GM18858 (cell line): ENCODE measurements around the gene UGCG.
"Not testable (repeated sequence)": the region's sequence is repeated elsewhere in the genome, so short reads cannot be mapped to it uniquely, and the experiment has no call there.

Experiments
- ATAC-seq: cut with Tn5 transposase; IDR thresholded peaks from one replicate; pipeline ENCODE4 v1.9.1; 2021; ENCODE audit not compliant: unreplicated experiment

The UGCG gene

DNA sequence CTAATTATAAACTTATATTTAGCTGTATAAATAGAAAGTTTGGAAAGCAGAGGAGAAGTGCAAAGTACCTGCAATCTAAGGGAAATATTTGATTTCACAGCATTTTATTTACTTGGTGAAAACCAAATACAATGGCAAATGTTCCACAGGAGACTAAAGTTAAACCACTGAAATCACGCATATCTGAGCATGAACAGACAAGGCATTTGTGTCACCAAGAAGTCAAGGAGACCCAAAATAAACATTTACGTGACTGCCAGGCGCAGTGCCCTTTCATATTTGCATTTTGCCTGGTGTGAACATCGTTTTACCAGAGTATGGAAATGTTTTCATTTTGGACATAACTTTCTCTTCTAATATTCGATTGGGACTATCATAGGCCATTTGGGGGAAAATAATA is 20.6 kb downstream of the UGCG start:
- ATAC-seq: no peak

GRCh38 chr9:111917980-111918379 is 21.4 kb downstream of the UGCG start:
- ATAC-seq: no peak

GRCh38 chr9:111919875-111920274 is 23.3 kb downstream of the UGCG start:
- ATAC-seq: no peak

DNA sequence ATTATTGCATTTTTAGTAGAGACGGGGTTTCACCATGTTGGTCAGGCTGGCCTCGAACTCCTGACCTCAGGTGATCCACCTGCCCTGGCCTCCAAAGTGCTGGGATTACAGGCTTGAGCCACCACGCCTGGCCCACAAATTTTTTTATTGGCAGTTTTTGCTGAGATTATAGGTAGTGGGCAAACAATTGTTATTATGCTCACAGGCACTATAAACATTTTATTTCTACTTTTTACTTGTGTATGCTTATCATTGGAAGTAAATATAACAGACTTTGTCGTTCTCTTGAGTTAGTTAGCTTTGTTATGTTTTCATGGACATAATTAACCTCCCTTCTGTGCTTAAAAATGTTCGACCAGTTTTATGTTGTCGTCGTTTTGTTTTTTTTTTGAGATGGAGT is 23.9 kb downstream of the UGCG start:
- ATAC-seq: no peak

DNA sequence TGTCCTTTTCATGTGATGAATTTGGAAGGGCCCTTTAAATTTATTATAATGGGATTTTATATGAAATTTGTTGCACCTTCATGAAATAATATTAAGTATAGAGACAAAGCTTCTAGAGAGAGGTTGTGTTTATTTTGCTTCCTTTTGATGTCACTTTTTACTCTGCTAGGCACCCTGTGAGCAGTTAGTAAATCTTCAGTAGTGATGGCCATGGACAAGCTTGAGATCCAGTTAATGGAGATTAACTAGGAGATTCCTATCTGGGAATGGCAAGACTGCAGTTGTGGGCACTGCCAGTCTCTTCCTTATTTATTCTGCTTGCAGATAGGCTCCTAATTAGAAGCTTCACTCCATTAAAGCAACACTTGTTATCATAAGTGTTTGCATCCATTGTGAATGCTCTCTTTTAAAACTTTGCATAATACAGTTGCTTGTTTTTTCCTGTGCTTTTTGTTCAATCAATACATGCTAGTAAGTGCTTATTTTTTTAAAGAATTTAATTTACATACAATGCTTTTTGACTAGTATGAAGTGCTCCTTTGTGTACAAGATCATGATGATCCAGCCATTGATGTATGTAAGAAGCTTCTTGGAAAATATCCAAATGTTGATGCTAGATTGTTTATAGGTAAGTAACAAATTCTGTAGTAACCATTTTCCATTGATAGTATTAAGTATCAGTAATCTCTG is 25.9 kb downstream of the UGCG start:
- ATAC-seq: no peak

GRCh38 chr9:111924281-111924680 is 27.7 kb downstream of the UGCG start:
- ATAC-seq: no peak

DNA sequence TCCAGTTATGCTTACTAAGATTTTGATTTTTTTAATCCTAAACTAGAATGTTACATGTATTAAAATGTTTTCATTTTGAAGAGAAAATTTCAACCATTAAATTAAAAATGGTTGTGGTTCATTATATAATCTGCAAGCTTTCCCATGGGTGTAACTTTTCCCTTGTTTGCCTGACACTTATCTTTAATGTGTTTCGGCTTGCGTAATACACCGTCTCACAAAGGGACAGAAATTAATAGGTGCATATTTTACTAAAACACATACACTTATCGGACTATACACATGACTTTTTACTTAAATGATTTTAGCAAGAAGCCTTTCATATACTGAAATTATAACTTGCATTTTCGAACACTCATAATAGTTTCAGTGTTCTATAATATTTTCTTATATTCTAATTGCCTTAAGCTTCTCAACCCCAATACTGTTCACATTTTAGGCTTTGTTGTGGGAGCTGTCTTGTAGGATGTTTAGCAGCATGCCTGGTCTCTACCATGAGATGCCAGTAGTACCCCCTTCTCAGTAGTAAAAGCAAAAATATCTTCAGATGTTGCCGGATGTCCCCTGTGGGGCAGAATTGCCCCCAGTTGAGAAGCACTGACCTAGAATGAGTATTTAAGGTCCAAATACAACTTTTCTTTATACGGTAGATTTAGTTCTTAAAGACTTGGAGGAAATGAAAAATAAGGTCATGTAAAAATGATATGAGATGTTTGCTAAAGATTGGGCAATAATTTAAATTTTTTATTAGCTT is 28.6 kb downstream of the UGCG start:
- ATAC-seq: no peak

GRCh38 chr9:111925784-111926183 is 29.2 kb downstream of the UGCG start:
- ATAC-seq: no peak

DNA sequence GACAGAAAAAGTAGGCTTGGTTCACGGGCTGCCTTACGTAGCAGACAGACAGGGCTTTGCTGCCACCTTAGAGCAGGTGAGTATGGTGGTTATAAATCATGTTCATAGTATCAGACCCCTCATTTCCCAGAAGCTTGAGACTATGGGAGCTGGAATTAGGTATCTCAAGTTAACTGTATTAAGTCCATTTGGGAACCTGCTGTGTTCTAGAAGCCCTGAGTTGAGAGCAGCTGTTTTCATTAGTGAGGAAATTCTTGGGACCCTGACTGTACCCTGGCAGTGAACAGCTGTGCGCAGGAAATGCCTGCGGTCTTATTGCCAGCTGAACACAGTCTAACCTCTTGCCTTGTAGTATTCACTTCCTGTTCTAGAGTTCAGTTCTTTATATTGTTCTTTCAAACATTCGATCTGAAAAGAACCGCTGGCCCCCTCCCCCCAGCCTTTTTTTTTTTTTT is 29.8 kb downstream of the UGCG start:
- peak; percentile 97 for ATAC-seq

DNA sequence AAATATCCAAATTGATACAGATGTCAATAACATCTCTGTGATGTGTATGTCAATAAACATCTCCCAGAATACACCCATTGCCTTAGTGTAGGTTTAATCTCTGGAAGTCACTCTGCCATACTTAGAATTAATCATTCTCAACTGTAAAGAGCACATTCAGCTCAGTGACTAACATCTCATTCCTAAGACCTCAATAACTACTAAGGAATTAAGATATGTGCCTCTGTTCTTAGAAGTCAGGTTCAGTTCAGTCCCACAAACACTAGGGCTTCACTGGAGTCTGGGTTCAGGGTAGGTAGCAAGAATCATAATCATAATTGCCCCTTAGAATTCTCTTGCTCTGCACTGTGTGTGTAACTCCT is 31.7 kb downstream of the UGCG start:
- no peak for ATAC-seq

- ATAC-seq: no peak
Observed at GRCh38 chr9:111934747-111935146, 38.1 kb downstream of the UGCG start.

DNA sequence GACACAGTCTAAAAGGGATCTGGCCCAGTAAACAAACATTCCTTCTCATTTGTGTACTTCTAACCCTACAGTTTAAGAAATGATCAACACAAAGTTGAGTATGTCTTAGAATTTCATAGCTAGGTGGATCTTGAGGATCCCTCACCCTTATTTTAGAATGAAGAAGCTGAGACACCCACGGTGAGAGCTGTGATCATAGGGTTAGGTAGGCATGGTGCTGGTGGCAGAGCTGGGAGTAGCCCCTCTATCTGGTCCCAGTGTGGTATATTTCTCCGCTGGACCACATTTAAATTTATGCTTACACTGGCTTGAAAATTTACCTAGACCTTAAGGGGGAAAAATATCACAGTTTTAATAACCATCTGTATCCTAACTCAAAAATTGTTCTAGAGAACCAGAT is 39.8 kb downstream of the UGCG start:
- ATAC-seq: no peak

DNA sequence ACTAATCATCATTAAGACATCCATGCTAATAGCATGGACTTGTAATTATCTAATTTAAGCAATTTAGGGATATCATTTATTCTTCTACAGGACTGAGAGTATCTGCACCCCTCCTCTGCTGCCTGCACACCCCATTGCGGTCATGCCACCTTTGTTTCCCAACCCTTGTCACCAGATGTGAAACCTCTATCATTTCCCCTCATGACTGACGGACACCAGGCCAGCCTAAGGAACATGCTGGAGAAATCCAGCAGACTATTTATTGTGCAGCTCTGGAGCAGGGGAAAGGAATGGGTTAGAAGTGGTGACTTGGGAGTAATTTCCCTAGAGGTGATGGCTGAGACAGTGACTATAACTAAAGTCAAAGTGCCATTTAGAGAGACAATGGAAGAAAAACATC is 40.7 kb downstream of the UGCG start:
- no peak for ATAC-seq

DNA sequence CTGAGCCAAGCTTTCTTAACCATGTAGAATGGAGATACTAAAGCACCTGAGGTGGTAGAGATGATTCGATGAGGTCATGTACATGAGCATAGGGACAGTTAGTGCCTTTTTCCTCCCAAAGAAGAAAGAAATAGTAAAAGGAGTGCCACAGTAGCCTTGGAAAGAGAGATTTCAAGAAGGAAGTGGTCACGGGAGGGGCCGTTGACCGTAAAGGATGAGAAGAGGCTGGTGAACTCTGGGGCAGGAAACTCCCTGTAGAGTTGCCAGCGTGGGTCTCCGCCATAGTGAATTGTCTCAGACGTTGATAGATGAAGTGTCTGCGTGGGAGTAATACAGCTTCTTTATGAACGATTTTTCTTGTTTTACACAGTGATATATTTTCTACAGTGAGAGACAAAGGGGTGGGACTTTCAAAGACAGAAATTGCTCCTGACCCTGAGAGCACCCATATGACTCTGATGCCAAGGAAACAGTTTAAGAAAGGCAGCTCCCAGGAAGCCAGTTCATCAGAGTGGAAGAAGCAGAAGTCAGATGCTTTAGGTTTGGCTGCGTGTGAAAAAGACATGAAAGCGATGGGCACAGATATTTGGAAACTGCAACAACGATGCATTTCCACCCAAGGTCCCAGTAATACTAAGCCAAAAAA is 41.3 kb downstream of the UGCG start:
- ATAC-seq: peak; percentile 80

DNA sequence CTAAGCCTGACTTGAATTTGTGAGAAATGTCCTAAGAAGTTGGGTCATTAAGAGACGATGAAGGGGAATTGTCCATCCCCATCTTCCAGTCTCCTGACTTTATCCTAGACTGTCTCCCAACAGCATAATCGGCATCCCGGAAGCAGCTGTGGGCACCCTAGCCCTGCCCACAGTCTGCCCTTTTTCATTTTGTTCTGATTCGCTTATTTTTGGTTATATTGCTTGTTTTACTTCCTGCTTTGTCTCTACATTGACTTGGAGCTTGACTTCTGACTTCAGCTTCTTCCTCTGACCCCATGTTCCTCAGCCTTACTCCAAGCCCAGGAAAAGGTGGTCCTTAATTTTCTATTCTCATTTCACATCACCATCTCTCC is 41.8 kb downstream of the UGCG start:
- ATAC-seq: no peak

DNA sequence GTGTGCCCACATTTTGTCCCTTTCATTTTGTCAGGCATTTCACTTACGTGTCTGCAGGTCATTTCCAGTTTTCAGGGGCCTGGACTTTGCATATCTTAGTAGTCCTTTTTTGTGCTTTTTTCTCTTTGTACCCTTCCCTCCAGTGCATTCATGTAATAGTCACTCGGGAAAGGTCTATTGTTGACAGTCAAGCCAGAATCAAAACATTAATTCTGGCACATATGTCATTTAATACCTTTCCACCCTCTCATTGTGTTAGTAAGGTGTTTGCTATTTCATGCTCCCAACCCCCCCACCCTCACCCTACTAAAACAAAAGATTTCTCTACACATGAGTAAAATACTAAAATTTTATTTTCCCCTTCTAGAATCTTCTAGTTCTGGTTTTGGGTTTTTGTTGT is 42.7 kb downstream of the UGCG start:
- no peak for ATAC-seq

GRCh38 chr9:111940697-111941096 is 44.1 kb downstream of the UGCG start:
- no peak for ATAC-seq

DNA sequence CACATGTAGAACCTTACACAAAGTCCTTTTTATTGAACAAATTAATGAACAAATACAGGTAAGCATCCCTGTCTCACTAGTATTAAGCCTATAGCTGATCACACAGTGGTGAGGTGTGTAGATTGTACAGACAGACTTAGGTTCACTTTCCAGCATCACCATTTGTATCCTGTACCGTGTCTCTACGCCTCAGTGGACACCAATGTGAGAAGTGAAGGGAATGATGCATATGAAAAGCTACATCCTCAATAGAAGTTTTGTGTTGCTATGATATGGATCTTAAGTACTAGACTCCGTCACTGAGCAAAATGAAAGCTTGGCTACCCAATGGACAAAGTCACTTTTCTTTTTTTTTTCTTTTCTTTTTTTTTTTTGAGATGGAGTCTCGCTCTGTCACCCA is 46.6 kb downstream of the UGCG start:
- ATAC-seq: no peak

DNA sequence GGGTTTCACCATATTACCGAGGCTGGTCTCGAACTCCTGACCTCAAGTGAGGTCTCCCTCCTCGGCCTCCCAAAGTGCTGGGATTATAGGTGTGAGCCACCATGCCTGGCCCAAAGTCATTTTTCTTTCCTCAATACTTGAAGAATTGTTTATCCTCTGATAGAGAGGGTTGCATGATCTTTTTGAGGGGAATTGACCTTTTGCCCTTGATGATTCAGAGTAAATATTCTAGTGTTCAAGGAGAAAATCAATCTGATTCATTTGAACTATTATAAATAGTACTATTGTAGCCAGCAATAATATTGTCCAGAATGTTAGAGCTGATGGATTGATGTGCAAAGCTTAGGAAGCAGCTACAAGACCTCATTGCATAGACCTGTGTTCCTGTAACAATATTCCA is 47.1 kb downstream of the UGCG start:
- ATAC-seq: no peak

DNA sequence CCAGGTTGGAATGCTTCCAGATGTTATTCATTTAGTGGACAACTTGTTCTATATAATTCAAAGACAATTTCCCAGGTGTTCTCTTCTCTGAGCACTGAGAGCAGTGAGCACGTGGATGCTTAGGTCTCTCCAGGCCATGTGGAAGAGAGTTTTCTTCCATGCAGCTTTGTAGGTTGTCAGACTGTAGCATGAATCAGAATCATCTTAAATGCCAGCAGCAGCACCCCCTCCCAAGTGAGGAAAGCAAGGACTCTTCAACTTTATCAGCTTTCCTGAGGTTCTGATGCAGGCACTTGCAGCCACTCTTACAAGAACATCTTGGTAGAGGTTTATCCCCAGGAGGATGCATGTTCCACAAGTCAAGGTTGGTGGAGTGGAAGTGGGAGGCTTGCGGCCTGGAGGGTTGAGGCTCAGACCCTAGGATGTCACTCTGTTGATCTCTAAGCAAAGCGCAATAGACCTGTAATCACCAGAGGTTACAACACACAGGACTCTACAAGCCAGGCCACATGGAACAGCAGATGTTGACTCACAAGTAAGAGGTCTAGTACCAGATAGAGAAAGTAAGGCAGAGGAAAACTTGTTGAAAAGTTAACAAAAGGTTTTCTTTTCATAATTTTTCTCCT is 47.7 kb downstream of the UGCG start:
- no peak for ATAC-seq

GRCh38 chr9:111945216-111945615 is 48.6 kb downstream of the UGCG start:
- ATAC-seq: peak; percentile 62

DNA sequence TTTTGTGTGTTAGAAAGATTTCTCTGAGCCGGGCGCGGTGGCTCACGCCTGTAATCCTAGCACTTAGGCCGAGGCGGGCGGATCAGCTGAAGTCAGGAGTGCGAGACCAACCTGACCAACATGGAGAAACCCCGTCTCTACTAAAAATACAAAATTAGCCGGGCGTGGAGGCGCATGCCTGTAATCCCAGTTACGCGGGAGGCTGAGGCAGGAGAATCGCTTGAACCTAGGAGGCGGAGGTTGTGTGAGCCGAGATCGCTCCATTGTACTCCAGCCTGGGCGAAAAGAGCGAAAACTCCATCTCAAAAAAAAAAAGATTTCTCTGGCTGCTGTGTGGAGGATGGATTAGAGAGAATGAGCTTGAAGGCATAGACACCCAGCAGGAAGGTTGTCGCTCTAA is 51.5 kb downstream of the UGCG start:
- ATAC-seq: not testable (repeated sequence)
